Measurements from ENCODE around the gene DHRS13.
"Not testable (repeated sequence)": the region's sequence is repeated elsewhere in the genome, so short reads cannot be mapped to it uniquely, and the experiment has no call there.

The DHRS13 gene

GRCh38 chr17:28899212-28899815, 3.6 kb downstream of the DHRS13 start:
- Mint-ChIP-seq H3K27ac (peak overlapping the region; percentile 97), H3K4me1 (peaks cover 67% of the 10 kb centered on the region), H3K4me3 (no peak overlapping the region), H3K9me3 (no peaks in the 10 kb centered on the region), H3K36me3 (peaks cover 55% of the 10 kb centered on the region)
- ATAC-seq (no peak), DNase-seq (ENCODE audit: low spot score in 2 of 2) (no peak)

DNA sequence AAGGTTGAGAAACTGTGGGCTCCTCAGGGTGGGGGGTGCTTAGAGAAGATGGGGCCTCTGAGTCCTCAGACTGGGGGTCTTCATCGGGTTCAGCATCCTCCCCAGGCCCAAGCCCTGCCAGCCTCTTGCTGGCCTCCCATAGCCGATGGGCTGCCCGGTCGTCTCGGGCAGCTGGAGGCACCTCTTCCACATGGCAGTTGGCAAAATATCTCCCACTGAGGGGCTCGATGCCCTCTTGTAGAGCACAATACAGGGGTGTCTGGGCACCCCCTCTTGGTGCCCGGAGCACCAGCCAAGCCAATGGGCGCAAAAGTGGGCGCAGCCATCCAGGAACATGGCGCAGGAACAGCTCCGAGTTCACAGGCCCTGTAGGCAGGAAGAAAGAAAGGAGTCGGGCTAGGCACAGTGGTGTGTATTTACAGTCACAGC, 4.3 kb downstream of the DHRS13 start:
- no peaks in the 10 kb centered on the region for H3K9me3 Mint-ChIP-seq
- peaks cover 59% of the 10 kb centered on the region for H3K36me3 Mint-ChIP-seq
- H3K4me3 Mint-ChIP-seq = peak overlapping the region; percentile 95
- no peak for ATAC-seq
- no peak for DNase-seq (ENCODE audit: low spot score in 2 of 2)
- peaks cover 67% of the 10 kb centered on the region for H3K4me1 Mint-ChIP-seq
- peak overlapping the region; percentile 97 for H3K27ac Mint-ChIP-seq

DNA sequence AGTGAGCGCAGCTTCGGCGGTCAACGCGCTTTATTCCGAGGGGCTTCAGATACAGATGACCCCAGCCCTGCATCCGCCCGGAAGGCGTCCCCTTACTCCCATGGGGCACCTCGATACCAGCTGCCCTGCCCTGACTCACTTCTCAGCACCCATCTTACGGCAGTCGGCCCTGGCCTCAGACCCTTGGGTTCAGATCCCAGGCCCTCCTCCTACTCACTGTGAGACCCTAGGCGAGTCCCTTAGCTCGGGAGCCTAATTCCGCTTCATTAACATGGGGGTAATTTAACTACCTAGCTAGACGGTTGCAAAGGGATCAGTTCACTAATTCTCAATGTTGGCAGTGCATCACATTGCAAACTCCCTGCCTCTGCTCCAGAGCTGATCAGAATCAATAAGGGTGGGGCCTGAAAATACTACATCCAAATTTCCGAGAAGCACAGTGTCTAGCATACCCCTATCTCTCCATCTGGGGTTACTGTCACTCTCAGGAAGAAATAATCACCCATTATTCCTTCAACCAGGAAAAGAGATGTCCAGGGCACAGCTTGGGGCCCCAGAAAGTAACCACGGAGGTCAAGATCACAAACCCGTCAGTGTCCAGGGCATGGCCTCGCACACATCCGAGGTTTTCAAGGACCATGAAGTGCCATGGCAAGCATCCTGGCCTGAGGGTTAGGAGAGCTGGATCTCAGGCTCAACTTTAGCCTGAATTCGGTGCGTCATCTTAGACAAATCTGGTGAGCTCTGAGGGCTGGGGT, 4.9 kb downstream of the DHRS13 start:
- peaks cover 68% of the 10 kb centered on the region for H3K4me1 Mint-ChIP-seq
- peaks cover 65% of the 10 kb centered on the region for H3K36me3 Mint-ChIP-seq
- peak overlapping the region; percentile 95 for H3K4me3 Mint-ChIP-seq
- ATAC-seq = no peak
- H3K27ac Mint-ChIP-seq = peak overlapping the region; percentile 97
- DNase-seq (ENCODE audit: low spot score in 2 of 2) = no peak
- no peaks in the 10 kb centered on the region for H3K9me3 Mint-ChIP-seq

GRCh38 chr17:28896884-28897768, 5.8 kb downstream of the DHRS13 start, which contains the start of gene FLOT2:
Gene FLOT2 (minus strand): TSS chr17:28897733. CDS start chr17:28897574, 159 bp downstream.
- H3K4me3 Mint-ChIP-seq = peak within 1 kb of the TSS; percentile 95
- peak within 1 kb of the TSS; percentile 97 for H3K27ac Mint-ChIP-seq
- ATAC-seq (peak; percentile 76), DNase-seq (ENCODE audit: low spot score in 2 of 2) (peak; percentile 46 to 79)
- H3K4me1 Mint-ChIP-seq = peaks cover 70% of the 10 kb centered on the region
- peaks cover 72% of the 10 kb centered on the region for H3K36me3 Mint-ChIP-seq
- no peaks in the 10 kb centered on the region for H3K9me3 Mint-ChIP-seq

DNA sequence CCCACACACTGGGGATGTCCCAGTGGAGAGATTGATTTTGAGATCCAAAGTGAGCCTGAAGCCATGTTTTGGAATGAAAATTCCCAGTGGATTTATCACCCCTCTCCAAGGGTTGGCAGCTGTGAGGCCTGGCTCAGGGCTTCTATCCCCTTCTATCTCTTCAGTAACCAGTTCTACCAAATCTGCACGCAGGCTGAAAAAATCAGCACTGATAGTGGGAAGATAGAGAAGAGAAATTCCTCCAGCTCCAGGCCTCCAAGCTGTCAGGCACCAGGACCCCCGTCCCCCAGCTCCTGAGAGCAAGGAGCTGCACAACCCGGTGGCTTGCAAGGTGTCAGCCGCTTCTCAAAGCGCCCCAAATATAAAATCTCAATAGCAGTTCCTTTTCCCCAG, 6.4 kb downstream of the DHRS13 start:
- ATAC-seq = no peak
- Mint-ChIP-seq H3K4me1 (peaks cover 69% of the 10 kb centered on the region), H3K4me3 (peak overlapping the region; percentile 95), H3K9me3 (no peaks in the 10 kb centered on the region), H3K36me3 (peaks cover 74% of the 10 kb centered on the region), H3K27ac (peak overlapping the region; percentile 97)
- DNase-seq (ENCODE audit: low spot score in 2 of 2) = no peak

- Mint-ChIP-seq H3K36me3 (peaks cover 80% of the 10 kb centered on the region), H3K9me3 (no peaks in the 10 kb centered on the region), H3K4me1 (peaks cover 73% of the 10 kb centered on the region), H3K27ac (peak overlapping the region; percentile 97), H3K4me3 (peak overlapping the region; percentile 95)
- no peak for DNase-seq (ENCODE audit: low spot score in 2 of 2)
- ATAC-seq = no peak
Measured at GRCh38 chr17:28895794-28896447, 7.0 kb downstream of the DHRS13 start.

GRCh38 chr17:28893248-28894183, 9.4 kb downstream of the DHRS13 start:
- Mint-ChIP-seq H3K36me3 (peaks cover 58% of the 10 kb centered on the region), H3K4me1 (peaks cover 63% of the 10 kb centered on the region), H3K4me3 (peak overlapping the region; percentile 79), H3K27ac (peak overlapping the region; percentile 100)
- H3K9me3 Mint-ChIP-seq = not testable (repeated sequence)
- DNase-seq (ENCODE audit: low spot score in 2 of 2) = peak in 1 of 2 donors; percentile 67
- peak; percentile 36 for ATAC-seq

GRCh38 chr17:28892024-28892423, 10.9 kb downstream of the DHRS13 start:
- no peak for ATAC-seq
- Mint-ChIP-seq H3K4me3 (peak overlapping the region; percentile 38), H3K9me3 (no peaks in the 10 kb centered on the region), H3K36me3 (peaks cover 52% of the 10 kb centered on the region), H3K27ac (peak overlapping the region; percentile 100), H3K4me1 (peaks cover 56% of the 10 kb centered on the region)
- no peak for DNase-seq (ENCODE audit: low spot score in 2 of 2)

GRCh38 chr17:28891201-28891600, 11.7 kb downstream of the DHRS13 start:
- no peaks in the 10 kb centered on the region for H3K9me3 Mint-ChIP-seq
- H3K27ac Mint-ChIP-seq = peak overlapping the region; percentile 100
- peak overlapping the region; percentile 38 for H3K4me3 Mint-ChIP-seq
- DNase-seq (ENCODE audit: low spot score in 2 of 2) (no peak), ATAC-seq (no peak)
- peaks cover 56% of the 10 kb centered on the region for H3K36me3 Mint-ChIP-seq
- H3K4me1 Mint-ChIP-seq = peaks cover 48% of the 10 kb centered on the region

DNA sequence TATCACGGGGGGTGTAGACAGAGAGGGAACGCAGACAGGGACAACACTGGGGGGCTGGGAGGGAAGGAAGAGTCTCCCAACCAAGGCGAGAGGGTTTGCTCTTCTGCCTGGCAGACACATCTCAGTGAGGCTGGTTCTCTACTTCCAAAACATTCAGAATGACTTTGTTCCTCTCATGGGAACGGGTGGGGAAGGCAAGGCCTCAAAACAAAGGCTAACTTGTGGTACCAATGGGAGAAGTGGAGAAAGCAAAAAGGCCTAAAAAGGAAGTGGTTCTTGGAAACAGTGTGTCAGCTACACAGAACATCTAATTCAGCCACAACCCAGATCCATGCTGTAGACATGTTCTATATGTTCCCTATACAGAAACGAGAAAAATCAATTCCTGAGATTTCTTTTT, 12.9 kb downstream of the DHRS13 start:
- H3K4me3 Mint-ChIP-seq = no peak overlapping the region
- no peaks in the 10 kb centered on the region for H3K9me3 Mint-ChIP-seq
- peaks cover 39% of the 10 kb centered on the region for H3K4me1 Mint-ChIP-seq
- peaks cover 58% of the 10 kb centered on the region for H3K36me3 Mint-ChIP-seq
- peak overlapping the region; percentile 100 for H3K27ac Mint-ChIP-seq
- ATAC-seq = no peak
- no peak for DNase-seq (ENCODE audit: low spot score in 2 of 2)

GRCh38 chr17:28888832-28889231, 14.0 kb downstream of the DHRS13 start:
- no peaks in the 10 kb centered on the region for H3K9me3 Mint-ChIP-seq
- no peak for DNase-seq (ENCODE audit: low spot score in 2 of 2)
- no peak overlapping the region for H3K4me3 Mint-ChIP-seq
- H3K4me1 Mint-ChIP-seq = peaks cover 35% of the 10 kb centered on the region
- H3K27ac Mint-ChIP-seq = peak overlapping the region; percentile 61
- peaks cover 56% of the 10 kb centered on the region for H3K36me3 Mint-ChIP-seq
- ATAC-seq = no peak

DNA sequence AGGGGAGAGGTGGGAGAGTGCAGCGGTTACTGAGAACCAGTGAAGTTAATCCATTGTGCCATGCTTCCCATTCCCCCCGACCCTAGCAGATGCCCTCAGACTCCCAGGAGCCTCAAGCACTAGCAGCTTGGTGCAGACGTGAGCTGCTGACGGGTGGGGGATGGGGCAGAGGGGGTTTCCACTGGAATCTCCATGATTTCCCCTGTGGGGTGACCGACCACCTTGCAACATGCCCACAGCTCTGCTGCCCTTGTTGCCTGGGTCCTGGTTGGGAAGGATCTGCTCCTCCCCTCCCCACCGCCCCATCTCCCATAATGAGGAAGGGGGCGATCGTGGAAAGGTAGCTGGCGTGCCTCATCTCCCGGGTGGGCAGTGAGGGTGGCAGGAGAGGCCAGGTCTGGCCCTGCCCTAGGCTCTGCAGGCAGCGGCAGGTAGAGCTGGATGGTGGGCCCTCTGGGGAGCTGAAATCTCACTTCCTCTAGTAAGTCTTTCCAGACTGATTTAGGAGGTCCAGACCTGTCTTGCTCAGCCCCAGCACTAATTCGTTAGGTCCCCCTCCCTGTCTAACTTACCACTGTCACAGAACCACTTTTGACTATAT, 14.9 kb downstream of the DHRS13 start:
- ATAC-seq = no peak
- no peak for DNase-seq (ENCODE audit: low spot score in 2 of 2)
- Mint-ChIP-seq H3K4me3 (no peak overlapping the region), H3K36me3 (peaks cover 53% of the 10 kb centered on the region), H3K27ac (peak overlapping the region; percentile 61), H3K4me1 (peaks cover 26% of the 10 kb centered on the region), H3K9me3 (no peaks in the 10 kb centered on the region)

GRCh38 chr17:28885951-28886350, 16.9 kb downstream of the DHRS13 start:
- ATAC-seq (no peak), DNase-seq (ENCODE audit: low spot score in 2 of 2) (no peak)
- Mint-ChIP-seq H3K36me3 (peaks cover 53% of the 10 kb centered on the region), H3K4me1 (peaks cover 10% of the 10 kb centered on the region), H3K27ac (peak overlapping the region; percentile 52), H3K4me3 (no peak overlapping the region), H3K9me3 (no peaks in the 10 kb centered on the region)

DNA sequence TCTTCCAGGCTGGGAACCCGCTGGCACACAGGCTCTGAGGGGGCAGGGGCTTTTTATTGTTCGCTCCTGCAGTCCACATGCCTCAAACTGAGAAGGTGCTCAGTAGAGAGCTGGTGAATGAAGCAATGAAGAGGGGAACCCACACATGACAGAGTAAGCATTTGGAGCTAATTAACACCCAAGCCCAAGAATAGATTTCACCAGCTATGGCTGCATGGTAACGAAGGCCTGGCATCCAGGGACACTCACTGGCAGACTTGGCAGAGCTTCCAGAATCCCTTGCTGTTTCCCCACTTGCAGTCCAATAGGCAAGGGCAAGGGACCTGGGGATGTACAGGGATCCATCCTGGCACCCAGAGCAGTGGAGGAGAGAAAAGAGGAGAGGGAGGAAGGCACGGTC, 17.5 kb downstream of the DHRS13 start:
- DNase-seq (ENCODE audit: low spot score in 2 of 2) = no peak
- no peaks in the 10 kb centered on the region for H3K9me3 Mint-ChIP-seq
- peaks cover 6% of the 10 kb centered on the region for H3K4me1 Mint-ChIP-seq
- peak overlapping the region; percentile 52 for H3K27ac Mint-ChIP-seq
- peaks cover 55% of the 10 kb centered on the region for H3K36me3 Mint-ChIP-seq
- no peak overlapping the region for H3K4me3 Mint-ChIP-seq
- no peak for ATAC-seq

Measured in stimulated activated effector memory CD8-positive, alpha-beta T cell treated with anti-CD3 and anti-CD28 coated beads, Interleukin-12 subunit alpha, Interleukin-12 subunit beta, amount 100 ng/mL, for 72 hours (primary cell).